ENCODE results near the gene NOS3. TPM values are rescaled to one million over a fixed set of nuclear protein-coding genes. Genes with fewer than 3 reads are reported as not detected.

Gene NOS3
- total RNA-seq, 4 donors from 2014 or later, result 1.4 to 3.2 (median 2.2) TPM

- Histone ChIP-seq H3K27me3 (peaks cover 0 to 93% (median 0%) of the 10 kb centered on the region in 4 donors), H3K4me3 (no peak overlapping the region), H3K27ac (no peak overlapping the region), H3K9me3 (no peaks in the 10 kb centered on the region), H3K36me3 (no peaks in the 10 kb centered on the region), H3K4me1 (peaks cover 8 to 48% (median 8%) of the 10 kb centered on the region in 3 donors)
- no peak for TF ChIP-seq POLR2A (IDR thresholded peaks at IDR 0.05)
- intact Hi-C loops (cut with DNase I), result no loop called here
- no peak for DNase-seq
- WGBS, 2 donors, result no CpG with 5 or more reads among the region's 3 CpGs
Measured at GRCh38 chr7:150959081-150959480, 31.7 kb upstream of the NOS3 start.

GRCh38 chr7:150959739-150960734 lies 30.8 kb upstream of the NOS3 start:
- Histone ChIP-seq H3K4me3 (no peak overlapping the region), H3K9me3 (no peaks in the 10 kb centered on the region), H3K27me3 (peaks cover 0 to 94% (median 0%) of the 10 kb centered on the region in 4 donors), H3K4me1 (peaks cover 6 to 48% (median 7%) of the 10 kb centered on the region in 3 donors), H3K27ac (no peak overlapping the region), H3K36me3 (no peaks in the 10 kb centered on the region)
- TF ChIP-seq POLR2A (IDR thresholded peaks at IDR 0.05) (no peak), CTCF (IDR thresholded peaks at IDR 0.05) (no peak)
- intact Hi-C loops (cut with DNase I), result no loop called here
- WGBS, 2 donors, result 70 to 71% methylated on average over 24 of the region's 24 CpGs
- no peak for DNase-seq

GRCh38 chr7:150961510-150962289 lies 29.1 kb upstream of the NOS3 start:
- Histone ChIP-seq H3K36me3 (no peaks in the 10 kb centered on the region), H3K4me3 (no peak overlapping the region), H3K9me3 (no peaks in the 10 kb centered on the region), H3K4me1 (peaks cover 0 to 41% (median 0%) of the 10 kb centered on the region in 3 donors), H3K27me3 (peaks cover 0 to 89% (median 0%) of the 10 kb centered on the region in 4 donors), H3K27ac (peak overlapping the region; percentile 34 to 76 (median 58))
- no peak for DNase-seq
- intact Hi-C loops (cut with DNase I), result no loop called here
- TF ChIP-seq CTCF (IDR thresholded peaks at IDR 0.05), result no peak
- TF ChIP-seq POLR2A (IDR thresholded peaks at IDR 0.05), result no peak
- 74 to 100% methylated on average over 1 to 8 of the region's 17 CpGs for WGBS, 2 donors

- H3K4me3 ChIP-seq, result no peak overlapping the region
- no peaks in the 10 kb centered on the region for H3K36me3 ChIP-seq
- TF ChIP-seq CTCF (IDR thresholded peaks at IDR 0.05) (no peak), POLR2A (IDR thresholded peaks at IDR 0.05) (no peak)
- H3K27ac ChIP-seq, result peak overlapping the region; percentile 34 to 76 (median 58)
- H3K27me3 ChIP-seq, result peaks cover 0 to 83% (median 0%) of the 10 kb centered on the region in 4 donors
- H3K9me3 ChIP-seq, result no peaks in the 10 kb centered on the region
- no peak for DNase-seq
- intact Hi-C loops (cut with DNase I), result no loop called here
- no CpG with 5 or more reads among the region's 2 CpGs for WGBS, 2 donors
- H3K4me1 ChIP-seq, result peaks cover 0 to 41% (median 0%) of the 10 kb centered on the region in 3 donors
Measured at GRCh38 chr7:150962290-150962552, 28.6 kb upstream of the NOS3 start.

GRCh38 chr7:150962553-150963399 lies 28.0 kb upstream of the NOS3 start:
- 28 to 38% methylated on average over 7 to 9 of the region's 23 CpGs for WGBS, 2 donors
- TF ChIP-seq POLR2A (IDR thresholded peaks at IDR 0.05), result no peak
- TF ChIP-seq CTCF (IDR thresholded peaks at IDR 0.05), result peak; percentile 71 to 93 (median 82)
- Histone ChIP-seq H3K4me3 (no peak overlapping the region), H3K27ac (peak overlapping the region in 3 of 4 donors; percentile 52 to 76 (median 65)), H3K27me3 (peaks cover 0 to 78% (median 0%) of the 10 kb centered on the region in 4 donors), H3K4me1 (peaks cover 0 to 37% (median 0%) of the 10 kb centered on the region in 3 donors), H3K36me3 (no peaks in the 10 kb centered on the region), H3K9me3 (no peaks in the 10 kb centered on the region)
- intact Hi-C loops (cut with DNase I), result no loop called here
- DNase-seq, result no peak

Measured in esophagus squamous epithelium (tissue), 5 donors.